H1 (cell line): ENCODE measurements around the gene ABL2. TPM values are rescaled to one million over a fixed set of nuclear protein-coding genes. Genes with fewer than 3 reads are reported as not detected.

Source experiments
- CTCF ChIA-PET: fragments of 300-600 bp; sonication (Branson Sonifier 250); formaldehyde crosslinking; loops from one replicate; lab custom pipeline; 2021; ENCODE audit not compliant: partially characterized antibody; lab: Charles Lee
- POLR2A ChIA-PET: fragments of 300-600 bp; sonication (Branson Sonifier 250); formaldehyde crosslinking; loops from one replicate; lab custom pipeline; 2021; ENCODE audit warnings: inconsistent platforms; ENCODE audit not compliant: partially characterized antibody; lab: Charles Lee
- DNase-seq, 2 experiments: peaks; one replicate each; pipeline versions ENCODE4 v3.0.0 to v3.0.0-alpha.2; 2010 to 2022; ENCODE audit warnings: low spot score in 2 of 2, low read depth in 1 of 2, mixed read lengths in 1 of 2
- FAIRE-seq: peaks from 2 replicates; lab custom pipeline; 2011; peaks lifted over from hg19 to GRCh38; lab: Jason Lieb, UNC
- H2AFZ ChIP-seq: 2 replicates; pipeline ENCODE4 v1.8.1; 2012; ENCODE audit warnings: low read length, inconsistent platforms
- H2AK5ac ChIP-seq: 2 replicates; pipeline ENCODE4 v1.6.1; 2013; ENCODE audit warnings: low read depth, low read length
- H2BK120ac ChIP-seq: replicated peaks from 2 replicates; pipeline ENCODE3; 2013; ENCODE audit warnings: low read depth, low read length, inconsistent platforms
- H2BK12ac ChIP-seq: 2 replicates; pipeline ENCODE4 v1.6.1; 2013; ENCODE audit warnings: low read depth, low read length
- H2BK15ac ChIP-seq: 2 replicates; pipeline ENCODE4 v1.6.1; 2013; ENCODE audit warnings: low read length
- H2BK20ac ChIP-seq: 2 replicates; pipeline ENCODE4 v1.6.1; 2013; ENCODE audit warnings: low read length
- H2BK5ac ChIP-seq: 2 replicates; pipeline ENCODE4 v1.6.1; 2013; ENCODE audit warnings: low read depth, low read length
- H3K14ac ChIP-seq: 2 replicates; pipeline ENCODE4 v1.6.1; 2013; ENCODE audit warnings: inconsistent platforms; ENCODE audit not compliant: insufficient read length
- H3K18ac ChIP-seq: 2 replicates; pipeline ENCODE4 v1.6.1; 2013; ENCODE audit warnings: low read length; ENCODE audit errors: extremely low read depth
- H3K23ac ChIP-seq: 2 replicates; pipeline ENCODE4 v1.6.1; 2013; ENCODE audit warnings: inconsistent platforms; ENCODE audit not compliant: insufficient read length
- H3K23me2 ChIP-seq: 2 replicates; pipeline ENCODE4 v1.6.1; 2013; ENCODE audit warnings: low read depth, low read length
- H3K27ac ChIP-seq: 2 replicates; pipeline ENCODE4 v1.6.1; 2011; ENCODE audit warnings: low read depth, low read length, inconsistent platforms
- H3K27me3 ChIP-seq, 4 experiments: replicated peaks in 1 of 4; 1 replicate in 1 of 4; 2 replicates in 3 of 4; pipeline versions ENCODE4 v1.6.1 to v1.8.1; 2011 to 2013; ENCODE audit warnings: low read length in 3 of 4, mild to moderate bottlenecking in 3 of 4, inconsistent platforms in 2 of 4, mixed read lengths in 2 of 4, moderate library complexity in 1 of 4; ENCODE audit not compliant: control insufficient read depth in 3 of 4, insufficient read depth in 3 of 4; ENCODE audit errors: extremely low read depth in 1 of 4
- H3K36me3 ChIP-seq, 4 experiments: 2 replicates each; pipeline versions ENCODE4 v1.6.1 to v1.8.1; 2011 to 2013; ENCODE audit warnings: mild to moderate bottlenecking in 4 of 4, low read length in 3 of 4, moderate library complexity in 2 of 4, control low read depth in 1 of 4, inconsistent platforms in 1 of 4; ENCODE audit not compliant: insufficient read depth in 4 of 4, control insufficient read depth in 2 of 4
- H3K4ac ChIP-seq: replicated peaks from 2 replicates; pipeline ENCODE3; 2013; ENCODE audit warnings: low read length, low read depth, mixed read lengths, inconsistent platforms; ENCODE audit not compliant: insufficient read length
- H3K4me1 ChIP-seq, 4 experiments: replicated peaks in 1 of 4; 1 replicate in 1 of 4; 2 replicates in 3 of 4; pipeline versions ENCODE4 v1.6.1 to v1.8.1; 2011 to 2013; ENCODE audit warnings: low read length in 3 of 4, inconsistent platforms in 2 of 4, mixed read lengths in 1 of 4; ENCODE audit not compliant: insufficient read depth in 4 of 4, control insufficient read depth in 3 of 4
- H3K4me2 ChIP-seq, 2 experiments: 2 replicates each; pipeline versions ENCODE4 v1.6.1 to v1.8.1; 2011 to 2013; ENCODE audit warnings: low read depth in 2 of 2, low read length in 2 of 2, control low read depth in 1 of 2, inconsistent platforms in 1 of 2, mild to moderate bottlenecking in 1 of 2; ENCODE audit not compliant: insufficient read depth in 1 of 2
- H3K4me3 ChIP-seq, 4 experiments: fragments of 200-600, 300-600 bp in 1 of 4; sonication (generic), shearing (Covaris generic), sonication (Bioruptor Twin) in 1 of 4; 2 replicates each; pipeline versions ENCODE4 v1.5.1 to v1.8.1; 2011 to 2016; ENCODE audit warnings: low read length in 4 of 4, low read depth in 3 of 4, control low read depth in 2 of 4, inconsistent platforms in 2 of 4, mild to moderate bottlenecking in 2 of 4, mixed read lengths in 1 of 4, moderate library complexity in 1 of 4; ENCODE audit not compliant: insufficient read depth in 2 of 4; ENCODE audit errors: extremely low read depth in 1 of 4
- H3K56ac ChIP-seq: replicated peaks from 2 replicates; pipeline ENCODE3; 2013; ENCODE audit warnings: low read depth, mild to moderate bottlenecking, mixed read lengths, low read length, inconsistent platforms; ENCODE audit not compliant: insufficient read length
- H3K79me1 ChIP-seq: 2 replicates; pipeline ENCODE4 v1.6.1; 2013; ENCODE audit warnings: low read depth, low read length, control low read depth
- H3K79me2 ChIP-seq, 2 experiments: 2 replicates each; pipeline versions ENCODE4 v1.6.1 to v1.8.1; 2012 to 2013; ENCODE audit warnings: low read length in 2 of 2, mild to moderate bottlenecking in 2 of 2, inconsistent platforms in 1 of 2; ENCODE audit not compliant: insufficient read depth in 2 of 2, control insufficient read depth in 1 of 2
- H3K9ac ChIP-seq, 4 experiments: replicated peaks in 1 of 4; 1 replicate in 1 of 4; 2 replicates in 3 of 4; pipeline versions ENCODE4 v1.6.1 to v1.8.1; 2011 to 2013; ENCODE audit warnings: low read depth in 3 of 4, low read length in 3 of 4, control low read depth in 2 of 4, mild to moderate bottlenecking in 2 of 4, moderate library complexity in 2 of 4, inconsistent platforms in 1 of 4; ENCODE audit errors: extremely low read depth in 1 of 4
- H3K9me3 ChIP-seq, 2 experiments: 2 replicates each; pipeline versions ENCODE4 v1.6.1 to v1.8.1; 2012 to 2013; ENCODE audit warnings: mild to moderate bottlenecking in 2 of 2, moderate library complexity in 2 of 2, control low read depth in 1 of 2, inconsistent platforms in 1 of 2, low read depth in 1 of 2, low read length in 1 of 2, mixed read lengths in 1 of 2; ENCODE audit not compliant: insufficient read depth in 2 of 2
- H4K20me1 ChIP-seq, 2 experiments: replicated peaks in 1 of 2; 2 replicates each; pipeline versions ENCODE3 to v1.8.1; 2011 to 2013; ENCODE audit warnings: inconsistent platforms in 2 of 2, low read length in 2 of 2, mild to moderate bottlenecking in 1 of 2; ENCODE audit not compliant: insufficient read depth in 2 of 2, control insufficient read depth in 1 of 2
- H4K5ac ChIP-seq: 2 replicates; pipeline ENCODE4 v1.6.1; 2013; ENCODE audit warnings: low read length, low read depth, mixed read lengths, inconsistent platforms; ENCODE audit not compliant: insufficient read length
- H4K8ac ChIP-seq: 2 replicates; pipeline ENCODE4 v1.8.0; 2013; ENCODE audit warnings: mild to moderate bottlenecking, moderate library complexity, low read length, inconsistent platforms; ENCODE audit not compliant: insufficient read depth; ENCODE audit errors: extremely low read depth
- H4K91ac ChIP-seq: replicated peaks from 2 replicates; pipeline ENCODE3; 2013; ENCODE audit warnings: low read length, mixed read lengths, inconsistent platforms; ENCODE audit not compliant: insufficient read length
- BRCA1 ChIP-seq: IDR thresholded peaks from 2 replicates; pipeline ENCODE4 v1.6.1; 2012; ENCODE audit warnings: low read depth, low read length, improper control_type of control experiment
- CBX5 ChIP-seq: fragments of 300-800, 300-1000 bp; sonication (generic); IDR thresholded peaks from 2 replicates; pipeline ENCODE4 v1.7.1; 2016; ENCODE audit warnings: antibody characterized with exemption, low read length, low read depth
- CBX8 ChIP-seq: fragments of 300-800, 300-1000 bp; sonication (generic); IDR thresholded peaks from 2 replicates; pipeline ENCODE4 v1.7.1; 2016; ENCODE audit warnings: low read depth, low read length, borderline replicate concordance
- CHD2 ChIP-seq: IDR thresholded peaks from 2 replicates; pipeline ENCODE4 v1.6.1; 2012; ENCODE audit warnings: low read length, improper control_type of control experiment
- CTBP2 ChIP-seq: IDR thresholded peaks from 2 replicates; pipeline ENCODE4 v1.7.0; 2011; ENCODE audit warnings: borderline replicate concordance, mild to moderate bottlenecking, moderate library complexity, mixed read lengths, low read length; ENCODE audit not compliant: insufficient read depth, insufficient read length
- EP300 ChIP-seq, 2 experiments: IDR thresholded peaks; 1 replicate in 1 of 2; 2 replicates in 1 of 2; pipeline ENCODE4 v1.6.1; 2011 to 2012; ENCODE audit warnings: low read depth in 2 of 2, low read length in 2 of 2, mild to moderate bottlenecking in 2 of 2, borderline replicate concordance in 1 of 2, inconsistent platforms in 1 of 2, moderate library complexity in 1 of 2
- POLR2A ChIP-seq, 2 experiments: IDR thresholded peaks; 1 replicate in 1 of 2; 2 replicates in 1 of 2; pipeline ENCODE4 v1.6.1; 2011; ENCODE audit warnings: low read depth in 2 of 2, low read length in 2 of 2, mild to moderate bottlenecking in 2 of 2; ENCODE audit errors: control extremely low read depth in 1 of 2
- POU5F1 ChIP-seq: IDR thresholded peaks from 2 replicates; pipeline ENCODE4 v1.6.1; 2011; ENCODE audit warnings: low read depth, mild to moderate bottlenecking, low read length, moderate library complexity
- SP2 ChIP-seq: IDR thresholded peaks from 2 replicates; pipeline ENCODE4 v1.6.1; 2012; ENCODE audit warnings: mild to moderate bottlenecking, low read length, inconsistent platforms
- SUZ12 ChIP-seq: fragments of 200-600 bp; sonication (generic); IDR thresholded peaks from 2 replicates; pipeline ENCODE4 v1.6.1; 2012; ENCODE audit warnings: mild to moderate bottlenecking, inconsistent platforms, low read length, moderate library complexity, mixed read lengths
- TEAD4 ChIP-seq: IDR thresholded peaks from 2 replicates; pipeline ENCODE4 v1.6.1; 2012; ENCODE audit warnings: low read depth, low read length, inconsistent platforms, mixed read lengths
- ZNF274 ChIP-seq: IDR thresholded peaks from 2 replicates; pipeline ENCODE4 v1.7.0; 2012; ENCODE audit warnings: low read length, borderline replicate concordance; ENCODE audit errors: extremely low read depth
- WGBS, 2 experiments: shearing (Covaris generic) in 1 of 2; methylation state at CpG; one replicate each; pipeline versions ENCODE4 v1.1.6 to v1.1.7; 2013 to 2015; ENCODE audit warnings: low lambda C conversion rate in 2 of 2, mixed read lengths in 2 of 2, inconsistent platforms in 1 of 2, low coverage in 1 of 2, missing lambda C conversion rate in 1 of 2; ENCODE audit not compliant: insufficient replicate concordance in 2 of 2, insufficient coverage in 1 of 2, insufficient read length in 1 of 2; ENCODE audit errors: extremely low coverage in 1 of 2, missing lambda C conversion rate in 1 of 2; 5-methylcytosine and 5-hydroxymethylcytosine counted together
- polyA plus RNA-seq, 7 experiments: library from polyadenylated mRNA; depleted of rRNA in 3 of 7; stranded (reverse) in 5 of 7; unstranded in 2 of 7; fragments of >200 nt in 5 of 7; fragments of 200-250 nt in 2 of 7; gene quantifications; 1 replicate in 5 of 7; 2 replicates in 1 of 7; 4 replicates in 1 of 7; pipeline versions ENCODE4 v1.2.1 to v1.2.3, GENCODE V29; 2011 to 2013; ENCODE audit warnings: missing spikeins in 2 of 7, mixed read lengths in 2 of 7
- total RNA-seq: library from RNA; stranded (reverse); fragmentation: NEBNext Ultra II Directional; extraction: Animal tissue kit (Norgen Biotek cat#: 25700); gene quantifications from 2 replicates; pipeline ENCODE4 v1.2.1, GENCODE V29; 2021
- TF ChIP-seq, protein P1 (sequence below): IDR thresholded peaks from 2 replicates; pipeline ENCODE4 v1.6.1; 2012; ENCODE audit warnings: inconsistent platforms

The ABL2 gene
- total and polyA plus RNA-seq, 2 of the 8 experiments (the other 6 are each of a cell fraction or from before 2014, with no cell fraction given): 4.5 to 19.1 TPM

DNA sequence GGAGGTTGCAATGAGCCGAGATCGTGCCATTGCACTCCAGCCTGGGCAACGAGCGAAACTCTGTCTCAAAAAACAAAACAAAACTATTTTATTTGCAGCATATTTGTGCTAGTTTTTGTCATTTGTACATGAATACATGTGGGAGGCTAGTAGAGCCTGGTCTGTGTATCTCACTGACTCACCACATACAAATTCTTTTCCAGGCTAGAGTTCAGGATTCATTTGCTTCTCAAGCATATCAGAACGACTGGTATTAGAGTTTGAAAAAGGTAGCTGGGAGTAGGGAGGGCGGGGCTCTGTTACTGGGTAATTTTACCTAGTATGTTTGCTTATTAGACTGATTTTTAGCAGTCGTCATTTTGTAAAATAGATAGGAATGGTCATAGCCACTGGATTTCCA is 152.1 kb downstream of the ABL2 start:
- no peaks in the 10 kb centered on the region for H3K79me2 ChIP-seq
- H3K14ac ChIP-seq: no peak overlapping the region
- no peak overlapping the region for H3K56ac ChIP-seq
- no peaks in the 10 kb centered on the region for H3K27me3 ChIP-seq
- H3K18ac ChIP-seq: no peak overlapping the region
- no peak overlapping the region for H3K4me2 ChIP-seq
- no peaks in the 10 kb centered on the region for H4K20me1 ChIP-seq
- no peak overlapping the region for H2BK12ac ChIP-seq
- no peak overlapping the region for H4K5ac ChIP-seq
- 93% methylated on average over 7 of the region's 7 CpGs; no CpG with 5 or more reads in 1 of the 2 experiments for WGBS, 2 experiments
- no peak overlapping the region for H4K8ac ChIP-seq
- H2AFZ ChIP-seq: no peak overlapping the region
- no peak overlapping the region for H2BK15ac ChIP-seq
- ChIA-PET CTCF (interaction anchor here (0.6 to 3.4 kb wide), 6 partner anchors 9 to 148 kb away, joined by 3 to 23 read pairs (median 4); no protein-coding TSS in a partner anchor), POLR2A (no interaction called here)
- no peak overlapping the region for H3K9ac ChIP-seq
- no peak overlapping the region for H2AK5ac ChIP-seq
- no peak overlapping the region for H4K91ac ChIP-seq
- FAIRE-seq: no peak
- no peak overlapping the region for H2BK20ac ChIP-seq
- H3K36me3 ChIP-seq: no peaks in the 10 kb centered on the region
- H3K79me1 ChIP-seq: no peaks in the 10 kb centered on the region
- H2BK120ac ChIP-seq: no peak overlapping the region
- H3K4me3 ChIP-seq: no peak overlapping the region
- H3K23me2 ChIP-seq: peaks cover 8% of the 10 kb centered on the region; the same call in 1 of the 2 replicates
- no peak overlapping the region for H2BK5ac ChIP-seq
- H3K4me1 ChIP-seq: peaks cover 0 to 5% (median 0%) of the 10 kb centered on the region in 4 experiments; a peak in 4 of 7 replicates
- H3K9me3 ChIP-seq: no peaks in the 10 kb centered on the region
- H3K23ac ChIP-seq: no peak overlapping the region
- no peak overlapping the region for H3K27ac ChIP-seq
- DNase-seq: no peak
- no peak overlapping the region for H3K4ac ChIP-seq
- TF ChIP-seq TEAD4: no peak
- TF ChIP-seq BRCA1: no peak
- TF ChIP-seq CBX5: no peak
- no peak for TF ChIP-seq SUZ12
- no peak for TF ChIP-seq POU5F1
- TF ChIP-seq, protein P1, sequence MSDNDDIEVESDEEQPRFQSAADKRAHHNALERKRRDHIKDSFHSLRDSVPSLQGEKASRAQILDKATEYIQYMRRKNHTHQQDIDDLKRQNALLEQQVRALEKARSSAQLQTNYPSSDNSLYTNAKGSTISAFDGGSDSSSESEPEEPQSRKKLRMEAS: no peak
- no peak for TF ChIP-seq ZNF274
- TF ChIP-seq CBX8: no peak
- TF ChIP-seq POLR2A (IDR thresholded peaks at IDR 0.05; ENCODE audit: control extremely low read depth in 1 of 2, low read depth in 2 of 2, low read length in 2 of 2): no peak
- TF ChIP-seq SP2: no peak
- TF ChIP-seq CTBP2: no peak
- TF ChIP-seq EP300 (IDR thresholded peaks at IDR 0.05; ENCODE audit: borderline replicate concordance in 1 of 2, low read depth in 2 of 2, low read length in 2 of 2): no peak
- TF ChIP-seq CHD2: no peak
